Upper lobe of left lung (tissue), 6 donors: Measurements from ENCODE around the gene RCAN3. TPM values are rescaled to one million over a fixed set of nuclear protein-coding genes. Genes with fewer than 3 reads are reported as not detected.
"Not testable (repeated sequence)": the region's sequence is repeated elsewhere in the genome, so short reads cannot be mapped to it uniquely, and the experiment has no call there.

ENCODE experiments used
- ATAC-seq, 2 donors: fragments of 200-7000 bp; cut with Tn5 transposase; one replicate each; pipeline ENCODE4 v1.9.1; 2022; ENCODE audit warnings: mild to moderate bottlenecking in 2 of 2, moderate library complexity in 2 of 2; ENCODE audit not compliant: low FRiP score in 2 of 2
- DNase-seq, 2 donors: peaks; one replicate each; pipeline ENCODE4 v3.0.0-alpha.2; 2019 to 2020
- H3K27ac ChIP-seq, 4 donors: fragments of 200-600 bp; sonication (generic); one replicate each; pipeline ENCODE4 v1.5.1; 2016 to 2019
- H3K27me3 ChIP-seq, 4 donors: fragments of 200-600 bp; sonication (generic); one replicate each; pipeline ENCODE4 v1.5.1; 2017 to 2019
- H3K36me3 ChIP-seq, 4 donors: fragments of 200-600 bp; sonication (generic); one replicate each; pipeline ENCODE4 v1.5.1; 2016 to 2019
- H3K4me1 ChIP-seq, 4 donors: fragments of 200-600 bp; sonication (generic); one replicate each; pipeline ENCODE4 v1.5.1; 2018 to 2019
- H3K4me3 ChIP-seq, 4 donors: fragments of 200-600 bp; sonication (generic); one replicate each; pipeline ENCODE4 v1.5.1; 2017 to 2019; ENCODE audit warnings: mild to moderate bottlenecking in 2 of 4, moderate library complexity in 1 of 4
- H3K9me3 ChIP-seq, 4 donors: fragments of 200-600 bp; sonication (generic); one replicate each; pipeline ENCODE4 v1.5.1; 2018 to 2019
- CTCF ChIP-seq, 6 experiments: fragments of 450-650 bp in 4 of 6; fragments of 200-600 bp in 2 of 6; sonication (generic) in 2 of 6; IDR thresholded peaks; one replicate each; pipeline ENCODE4 v1.5.1; 2016 to 2019; ENCODE audit warnings: antibody characterized with exemption in 6 of 6
- EP300 ChIP-seq, 4 donors: sonication (generic); formaldehyde crosslinking; IDR thresholded peaks; one replicate each; pipeline ENCODE4 v1.5.1; 2017; ENCODE audit warnings: antibody characterized with exemption in 4 of 4, control low read depth in 2 of 4
- POLR2A ChIP-seq, 4 donors: fragments of 450-650 bp; IDR thresholded peaks; one replicate each; pipeline ENCODE4 v1.5.1; 2016 to 2017; ENCODE audit warnings: antibody characterized with exemption in 4 of 4, mild to moderate bottlenecking in 2 of 4
- POLR2AphosphoS5 ChIP-seq, 2 donors: sonication (generic); formaldehyde crosslinking; IDR thresholded peaks; one replicate each; pipeline ENCODE4 v1.5.1; 2017; ENCODE audit warnings: antibody characterized with exemption in 2 of 2
- WGBS, 2 donors: methylation state at CpG; one replicate each; pipeline ENCODE4 v1.1.5; 2017 to 2018; 5-methylcytosine and 5-hydroxymethylcytosine counted together
- total RNA-seq, 6 donors: library from RNA; depleted of rRNA in 4 of 6; stranded (reverse); fragments of >200 nt in 4 of 6; gene quantifications; one replicate each; pipeline versions ENCODE4 v1.1.0 to v1.2.1, GENCODE V29; 2016 to 2021
- donor health status: DM: no; HTN: no; CAD: no; lungs with moderate emphysema.
- donor health status: DM: no; HTN: yes; CAD: no; lungs with severe emphysema.

Gene RCAN3
- total RNA-seq, 6 donors from 2014 or later, result 13.6 to 35.5 (median 18.6) TPM

- Histone ChIP-seq H3K9me3 (no peaks in the 10 kb centered on the region), H3K27me3 (no peaks in the 10 kb centered on the region), H3K4me3 (no peak overlapping the region), H3K4me1 (peaks cover 5 to 12% (median 7%) of the 10 kb centered on the region in 4 donors), H3K36me3 (no peaks in the 10 kb centered on the region), H3K27ac (no peak overlapping the region)
- 60 to 65% methylated on average over 1 of the region's 1 CpG for WGBS, 2 donors
- ATAC-seq (no peak), DNase-seq (no peak)
- no peak for TF ChIP-seq POLR2AphosphoS5 (IDR thresholded peaks at IDR 0.05)
- TF ChIP-seq CTCF (IDR thresholded peaks at IDR 0.05), result no peak
- no peak for TF ChIP-seq EP300 (IDR thresholded peaks at IDR 0.05)
- no peak for TF ChIP-seq POLR2A (IDR thresholded peaks at IDR 0.05)
Observed at GRCh38 chr1:24545662-24546061, 43.0 kb downstream of the RCAN3 start.

GRCh38 chr1:24547195-24547594, 44.6 kb downstream of the RCAN3 start:
- Histone ChIP-seq H3K4me1 (no peaks in the 10 kb centered on the region), H3K36me3 (no peaks in the 10 kb centered on the region), H3K27ac (no peak overlapping the region), H3K27me3 (no peaks in the 10 kb centered on the region), H3K4me3 (no peak overlapping the region), H3K9me3 (no peaks in the 10 kb centered on the region)
- TF ChIP-seq CTCF (IDR thresholded peaks at IDR 0.05), result no peak
- no peak for TF ChIP-seq POLR2AphosphoS5 (IDR thresholded peaks at IDR 0.05)
- no peak for TF ChIP-seq EP300 (IDR thresholded peaks at IDR 0.05)
- no peak for TF ChIP-seq POLR2A (IDR thresholded peaks at IDR 0.05)
- ATAC-seq (peak in 1 of 2 donors; percentile 61), DNase-seq (peak in 1 of 2 donors; percentile 28)
- 67 to 76% methylated on average over 4 to 5 of the region's 5 CpGs for WGBS, 2 donors

GRCh38 chr1:24548070-24548469, 45.4 kb downstream of the RCAN3 start:
- TF ChIP-seq CTCF (IDR thresholded peaks at IDR 0.05) (no peak), EP300 (IDR thresholded peaks at IDR 0.05) (no peak), POLR2AphosphoS5 (IDR thresholded peaks at IDR 0.05) (no peak), POLR2A (IDR thresholded peaks at IDR 0.05) (no peak)
- Histone ChIP-seq H3K27me3 (no peaks in the 10 kb centered on the region), H3K36me3 (no peaks in the 10 kb centered on the region), H3K27ac (no peak overlapping the region), H3K4me1 (no peaks in the 10 kb centered on the region), H3K9me3 (no peaks in the 10 kb centered on the region), H3K4me3 (no peak overlapping the region)
- DNase-seq (no peak), ATAC-seq (no peak)
- WGBS, 2 donors, result 82 to 85% methylated on average over 3 of the region's 3 CpGs

GRCh38 chr1:24549210-24549609, 46.6 kb downstream of the RCAN3 start:
- not testable (repeated sequence) for H3K9me3 ChIP-seq, H3K27ac ChIP-seq, H3K36me3 ChIP-seq, H3K4me1 ChIP-seq, DNase-seq, H3K27me3 ChIP-seq, ATAC-seq, H3K4me3 ChIP-seq
- 65 to 67% methylated on average over 5 of the region's 5 CpGs for WGBS, 2 donors

- 72 to 80% methylated on average over 13 of the region's 13 CpGs for WGBS, 2 donors
- ATAC-seq (no peak), DNase-seq (no peak)
- no peaks in the 10 kb centered on the region for H3K36me3 ChIP-seq
- TF ChIP-seq POLR2AphosphoS5 (IDR thresholded peaks at IDR 0.05), result no peak
- no peak for TF ChIP-seq EP300 (IDR thresholded peaks at IDR 0.05)
- no peak for TF ChIP-seq POLR2A (IDR thresholded peaks at IDR 0.05)
- no peak for TF ChIP-seq CTCF (IDR thresholded peaks at IDR 0.05)
- no peak overlapping the region for H3K27ac ChIP-seq
- peaks cover 8 to 13% (median 9%) of the 10 kb centered on the region in 4 donors for H3K4me1 ChIP-seq
- H3K9me3 ChIP-seq, result no peaks in the 10 kb centered on the region
- no peak overlapping the region for H3K4me3 ChIP-seq
- H3K27me3 ChIP-seq, result peaks cover 0 to 12% (median 6%) of the 10 kb centered on the region in 4 donors
Observed at GRCh38 chr1:24551290-24551959, 48.8 kb downstream of the RCAN3 start.
